Vagina (tissue), 2 donors: Measurements from ENCODE around the gene ZNF397.

ENCODE experiments used
- POLR2A ChIP-seq, 2 donors: fragments of 450-650 bp; IDR thresholded peaks; one replicate each; pipeline ENCODE4 v1.6.1; 2017; ENCODE audit warnings: antibody characterized with exemption in 2 of 2, mild to moderate bottlenecking in 2 of 2, moderate library complexity in 2 of 2
- POLR2AphosphoS5 ChIP-seq, 2 donors: sonication (generic); formaldehyde crosslinking; IDR thresholded peaks; one replicate each; pipeline ENCODE4 v1.9.0; 2017; ENCODE audit warnings: antibody characterized with exemption in 2 of 2, mild to moderate bottlenecking in 2 of 2, low read depth in 1 of 2; ENCODE audit not compliant: insufficient read depth in 1 of 2
- TF ChIP-seq, protein P1 (sequence below), 3 experiments: fragments of 450-650 bp in 2 of 3; fragments of 200-600 bp in 1 of 3; sonication (generic) in 1 of 3; IDR thresholded peaks; one replicate each; pipeline ENCODE4 v1.5.1; 2017 to 2019; ENCODE audit warnings: antibody characterized with exemption in 3 of 3, mild to moderate bottlenecking in 2 of 3, moderate library complexity in 2 of 3

DNA sequence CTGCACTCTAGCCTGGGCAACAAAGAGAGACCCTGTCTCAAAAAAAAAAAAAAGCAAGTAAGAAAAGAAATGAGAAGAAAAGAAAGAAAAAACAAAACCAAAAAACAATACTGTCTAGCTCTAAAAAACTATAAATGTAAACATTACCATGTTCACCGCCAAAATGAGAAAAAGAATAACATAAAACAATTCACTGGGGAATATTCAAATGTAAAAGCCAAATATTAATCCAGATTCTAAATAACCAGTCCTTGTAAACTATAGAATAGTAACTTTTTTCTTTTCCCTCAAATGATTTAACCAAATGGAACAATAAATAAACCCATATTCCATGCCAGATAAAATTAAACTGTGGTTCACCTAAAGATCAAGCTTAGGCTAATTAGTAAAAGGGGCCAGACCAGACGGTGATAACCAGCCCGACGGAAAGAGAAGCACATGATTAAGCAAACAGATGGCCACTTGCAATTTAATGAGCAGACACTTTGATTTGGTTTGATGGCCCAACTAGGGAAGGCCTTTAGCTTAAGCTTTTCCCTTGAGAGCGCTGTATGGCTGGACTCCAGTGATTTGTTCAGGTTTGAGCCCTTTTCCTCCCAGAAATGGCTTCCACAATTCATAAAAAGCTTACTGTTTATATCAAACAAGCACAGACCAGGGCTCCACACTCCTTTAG is 39.4 kb upstream of the ZNF397 start:
- TF ChIP-seq POLR2AphosphoS5 (IDR thresholded peaks at IDR 0.05; ENCODE audit: insufficient read depth in 1 of 2, low read depth in 1 of 2) = no peak
- TF ChIP-seq, protein P1, sequence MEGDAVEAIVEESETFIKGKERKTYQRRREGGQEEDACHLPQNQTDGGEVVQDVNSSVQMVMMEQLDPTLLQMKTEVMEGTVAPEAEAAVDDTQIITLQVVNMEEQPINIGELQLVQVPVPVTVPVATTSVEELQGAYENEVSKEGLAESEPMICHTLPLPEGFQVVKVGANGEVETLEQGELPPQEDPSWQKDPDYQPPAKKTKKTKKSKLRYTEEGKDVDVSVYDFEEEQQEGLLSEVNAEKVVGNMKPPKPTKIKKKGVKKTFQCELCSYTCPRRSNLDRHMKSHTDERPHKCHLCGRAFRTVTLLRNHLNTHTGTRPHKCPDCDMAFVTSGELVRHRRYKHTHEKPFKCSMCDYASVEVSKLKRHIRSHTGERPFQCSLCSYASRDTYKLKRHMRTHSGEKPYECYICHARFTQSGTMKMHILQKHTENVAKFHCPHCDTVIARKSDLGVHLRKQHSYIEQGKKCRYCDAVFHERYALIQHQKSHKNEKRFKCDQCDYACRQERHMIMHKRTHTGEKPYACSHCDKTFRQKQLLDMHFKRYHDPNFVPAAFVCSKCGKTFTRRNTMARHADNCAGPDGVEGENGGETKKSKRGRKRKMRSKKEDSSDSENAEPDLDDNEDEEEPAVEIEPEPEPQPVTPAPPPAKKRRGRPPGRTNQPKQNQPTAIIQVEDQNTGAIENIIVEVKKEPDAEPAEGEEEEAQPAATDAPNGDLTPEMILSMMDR (IDR thresholded peaks at IDR 0.05) = no peak
- TF ChIP-seq POLR2A (IDR thresholded peaks at IDR 0.05) = no peak
